Dendritic cell treated with granulocyte-macrophage colony-stimulating factor and Interleukin-4, amounts not matched to agents 40 ng/mL and 50 ng/mL, for 4 days (primary cell): ENCODE measurements around the gene MAP4K1.
A peak's percentile ranks its signal among the peaks of the same experiment; 100 is the strongest.
"Not testable (repeated sequence)": the region's sequence is repeated elsewhere in the genome, so short reads cannot be mapped to it uniquely, and the experiment has no call there.

Source experiments
- H3K27ac Mint-ChIP-seq: one replicate; pipeline ENCODE4 v1.8.0; 2022; ENCODE audit warnings: mild to moderate bottlenecking, mixed read lengths
- H3K27me3 Mint-ChIP-seq: one replicate; pipeline ENCODE4 v1.8.0; 2022; ENCODE audit warnings: mild to moderate bottlenecking, mixed read lengths
- H3K36me3 Mint-ChIP-seq: one replicate; pipeline ENCODE4 v1.8.0; 2022; ENCODE audit warnings: low read depth, mixed read lengths
- H3K4me1 Mint-ChIP-seq: one replicate; pipeline ENCODE4 v1.8.0; 2022; ENCODE audit warnings: low read depth, mixed read lengths
- H3K4me3 Mint-ChIP-seq: one replicate; pipeline ENCODE4 v1.8.0; 2022; ENCODE audit warnings: mild to moderate bottlenecking, moderate library complexity, mixed read lengths
- H3K9me3 Mint-ChIP-seq: one replicate; pipeline ENCODE4 v1.8.0; 2022; ENCODE audit warnings: mixed read lengths
- intact Hi-C: fragments of 100-400 bp; cut with micrococcal nuclease; formaldehyde crosslinking; loops from one replicate; pipeline ENCODE4 v1.15.0; 2022

The MAP4K1 gene

GRCh38 chr19:38624822-38625221 lies 7.1 kb upstream of the MAP4K1 start:
- Mint-ChIP-seq H3K27ac (no peak overlapping the region), H3K9me3 (no peaks in the 10 kb centered on the region), H3K4me1 (peaks cover 7% of the 10 kb centered on the region), H3K4me3 (no peak overlapping the region), H3K27me3 (no peaks in the 10 kb centered on the region), H3K36me3 (peaks cover 100% of the 10 kb centered on the region)
- intact Hi-C loops: no loop called here

- intact Hi-C loops: loop anchor here (10.0 kb wide), 1 partner anchor 55 kb away; no protein-coding TSS in a partner anchor
- peak overlapping the region; percentile 99 for H3K27ac Mint-ChIP-seq
- H3K9me3 Mint-ChIP-seq: no peaks in the 10 kb centered on the region
- peaks cover 72% of the 10 kb centered on the region for H3K36me3 Mint-ChIP-seq
- H3K4me1 Mint-ChIP-seq: peaks cover 46% of the 10 kb centered on the region
- H3K4me3 Mint-ChIP-seq: peak overlapping the region; percentile 100
- H3K27me3 Mint-ChIP-seq: no peaks in the 10 kb centered on the region
Observed at GRCh38 chr19:38619361-38620174, 1.8 kb upstream of the MAP4K1 start.

GRCh38 chr19:38618590-38619360 lies 1.0 kb upstream of the MAP4K1 start, which contains the start of gene EIF3K:
EIF3K (plus strand) TSS chr19:38619188; CDS start chr19:38619269, 81 bp downstream.
- intact Hi-C loops: loop anchor here (10.0 kb wide), 1 partner anchor 54 kb away; no protein-coding TSS in a partner anchor
- Mint-ChIP-seq H3K27ac (peak within 1 kb of the TSS; percentile 99), H3K9me3 (no peaks in the 10 kb centered on the region), H3K27me3 (no peaks in the 10 kb centered on the region), H3K36me3 (peaks cover 72% of the 10 kb centered on the region), H3K4me1 (peaks cover 46% of the 10 kb centered on the region), H3K4me3 (peak within 1 kb of the TSS; percentile 100)

- peak overlapping the region; percentile 100 for H3K4me3 Mint-ChIP-seq
- intact Hi-C loops: loop anchor here (10.0 kb wide), 1 partner anchor 53 kb away; no protein-coding TSS in a partner anchor
Observed at GRCh38 chr19:38617283-38617763, 430 bp downstream of the MAP4K1 start.

GRCh38 chr19:38616265-38616664 lies 1.5 kb downstream of the MAP4K1 start:
- peaks cover 52% of the 10 kb centered on the region for H3K4me1 Mint-ChIP-seq
- H3K27ac Mint-ChIP-seq: peak overlapping the region; percentile 99
- H3K36me3 Mint-ChIP-seq: peaks cover 67% of the 10 kb centered on the region
- H3K9me3 Mint-ChIP-seq: no peaks in the 10 kb centered on the region
- intact Hi-C loops: loop anchor here (10.0 kb wide), 1 partner anchor 51 kb away; no protein-coding TSS in a partner anchor
- no peaks in the 10 kb centered on the region for H3K27me3 Mint-ChIP-seq
- H3K4me3 Mint-ChIP-seq: peak overlapping the region; percentile 100

More at GRCh38 chr19:38617283-38617763, 430 bp downstream of the MAP4K1 start:
- peak overlapping the region; percentile 99 for H3K27ac Mint-ChIP-seq
- H3K9me3 Mint-ChIP-seq: no peaks in the 10 kb centered on the region
- peaks cover 52% of the 10 kb centered on the region for H3K4me1 Mint-ChIP-seq
- no peaks in the 10 kb centered on the region for H3K27me3 Mint-ChIP-seq
- H3K36me3 Mint-ChIP-seq: peaks cover 72% of the 10 kb centered on the region

- intact Hi-C loops: loop anchor here (10.0 kb wide), 1 partner anchor 50 kb away; no protein-coding TSS in a partner anchor
- H3K4me3 Mint-ChIP-seq: peak overlapping the region; percentile 24
Observed at GRCh38 chr19:38615007-38615581, 2.7 kb downstream of the MAP4K1 start.

GRCh38 chr19:38614289-38614688 lies 3.5 kb downstream of the MAP4K1 start:
- H3K4me1 Mint-ChIP-seq: peaks cover 40% of the 10 kb centered on the region
- H3K4me3 Mint-ChIP-seq: no peak overlapping the region
- intact Hi-C loops: loop anchor here (10.0 kb wide), 1 partner anchor 49 kb away; no protein-coding TSS in a partner anchor

More at GRCh38 chr19:38615007-38615581, 2.7 kb downstream of the MAP4K1 start:
- Mint-ChIP-seq H3K27ac (peak overlapping the region; percentile 62), H3K36me3 (peaks cover 66% of the 10 kb centered on the region), H3K4me1 (peaks cover 47% of the 10 kb centered on the region), H3K27me3 (no peaks in the 10 kb centered on the region), H3K9me3 (no peaks in the 10 kb centered on the region)

GRCh38 chr19:38606131-38606530 lies 11.6 kb downstream of the MAP4K1 start:
- H3K27me3 Mint-ChIP-seq: no peaks in the 10 kb centered on the region
- peaks cover 75% of the 10 kb centered on the region for H3K36me3 Mint-ChIP-seq
- intact Hi-C loops: no loop called here
- H3K4me1 Mint-ChIP-seq: no peaks in the 10 kb centered on the region
- no peak overlapping the region for H3K4me3 Mint-ChIP-seq
- H3K27ac Mint-ChIP-seq: no peak overlapping the region
- no peaks in the 10 kb centered on the region for H3K9me3 Mint-ChIP-seq

More at GRCh38 chr19:38614289-38614688, 3.5 kb downstream of the MAP4K1 start:
- Mint-ChIP-seq H3K9me3 (no peaks in the 10 kb centered on the region), H3K36me3 (peaks cover 66% of the 10 kb centered on the region), H3K27me3 (no peaks in the 10 kb centered on the region), H3K27ac (no peak overlapping the region)

GRCh38 chr19:38602856-38603255 lies 14.9 kb downstream of the MAP4K1 start:
- H3K4me1 Mint-ChIP-seq, H3K27ac Mint-ChIP-seq, H3K27me3 Mint-ChIP-seq, intact Hi-C loops, H3K4me3 Mint-ChIP-seq, H3K9me3 Mint-ChIP-seq: not testable (repeated sequence)
- peaks cover 59% of the 10 kb centered on the region for H3K36me3 Mint-ChIP-seq

- H3K4me1 Mint-ChIP-seq: no peaks in the 10 kb centered on the region
- H3K9me3 Mint-ChIP-seq: no peaks in the 10 kb centered on the region
- H3K27ac Mint-ChIP-seq: no peak overlapping the region
- H3K36me3 Mint-ChIP-seq: peaks cover 59% of the 10 kb centered on the region
- no peaks in the 10 kb centered on the region for H3K27me3 Mint-ChIP-seq
- intact Hi-C loops: no loop called here
- no peak overlapping the region for H3K4me3 Mint-ChIP-seq
Observed at GRCh38 chr19:38599722-38600121, 18.0 kb downstream of the MAP4K1 start.

GRCh38 chr19:38597075-38597474 lies 20.7 kb downstream of the MAP4K1 start:
- intact Hi-C loops: no loop called here
- Mint-ChIP-seq H3K4me3 (no peak overlapping the region), H3K36me3 (peaks cover 78% of the 10 kb centered on the region), H3K4me1 (peaks cover 8% of the 10 kb centered on the region), H3K27ac (no peak overlapping the region), H3K9me3 (no peaks in the 10 kb centered on the region), H3K27me3 (no peaks in the 10 kb centered on the region)

GRCh38 chr19:38596057-38596981 lies 21.4 kb downstream of the MAP4K1 start:
- Mint-ChIP-seq H3K27ac (no peak overlapping the region), H3K4me1 (peaks cover 8% of the 10 kb centered on the region), H3K27me3 (no peaks in the 10 kb centered on the region), H3K9me3 (no peaks in the 10 kb centered on the region), H3K36me3 (peaks cover 80% of the 10 kb centered on the region), H3K4me3 (no peak overlapping the region)
- intact Hi-C loops: no loop called here

GRCh38 chr19:38592940-38593339 lies 24.8 kb downstream of the MAP4K1 start:
- H3K27me3 Mint-ChIP-seq: no peaks in the 10 kb centered on the region
- peaks cover 8% of the 10 kb centered on the region for H3K4me1 Mint-ChIP-seq
- intact Hi-C loops: no loop called here
- no peaks in the 10 kb centered on the region for H3K9me3 Mint-ChIP-seq
- H3K36me3 Mint-ChIP-seq: peaks cover 92% of the 10 kb centered on the region
- H3K4me3 Mint-ChIP-seq: no peak overlapping the region
- no peak overlapping the region for H3K27ac Mint-ChIP-seq
